ENCODE results near the gene SCUBE1. TPM values are rescaled to one million over a fixed set of nuclear protein-coding genes. Genes with fewer than 3 reads are reported as not detected.

The SCUBE1 gene
- polyA plus RNA-seq, 1 of the 3 experiments (the other 2 are of a cell fraction), result 0.56 TPM

DNA sequence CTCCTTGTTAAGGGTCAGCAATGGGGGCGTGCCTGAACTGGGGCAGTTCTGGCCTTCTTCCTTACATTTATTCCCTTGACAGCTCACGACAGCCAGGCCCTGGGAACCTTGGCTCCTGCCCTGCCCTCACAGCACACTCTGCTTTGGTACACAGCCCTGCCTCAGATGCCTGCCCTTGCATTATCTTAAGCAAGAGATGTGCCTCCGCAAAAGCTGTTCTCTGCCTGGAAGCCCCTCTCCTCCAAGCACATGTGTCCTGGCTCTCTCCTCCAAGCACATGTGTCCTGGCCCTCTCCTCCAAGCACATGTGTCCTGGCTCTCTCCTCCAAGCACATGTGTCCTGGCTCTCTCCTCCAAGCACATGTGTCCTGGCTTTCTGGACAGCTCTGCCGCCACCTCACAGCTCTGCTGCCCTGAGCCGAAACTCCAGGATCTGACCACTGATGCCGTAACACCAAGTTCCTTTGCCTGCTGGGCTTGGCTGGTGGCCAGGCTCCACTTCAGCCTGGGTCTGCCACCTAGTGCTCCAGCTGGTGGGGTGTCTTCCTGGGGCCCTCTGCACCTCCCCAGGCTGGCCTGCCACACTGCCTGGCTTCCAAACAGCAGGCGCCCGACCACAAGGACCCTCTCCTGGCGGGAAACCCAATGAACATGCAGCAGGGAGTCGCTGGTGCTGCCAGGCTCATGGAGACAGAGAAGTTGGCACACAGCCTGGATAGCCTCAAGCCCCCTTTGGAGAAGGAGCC lies 53.0 kb downstream of the SCUBE1 start:
- H3K9me3 ChIP-seq, result no peaks in the 10 kb centered on the region
- no peaks in the 10 kb centered on the region for H3K9me2 ChIP-seq
- H3K36me3 ChIP-seq (replicated peaks in 1 of 2; ENCODE audit: control insufficient read depth in 1 of 2, insufficient read depth in 2 of 2, low read length in 1 of 2), result no peaks in the 10 kb centered on the region
- no peaks in the 10 kb centered on the region for H3F3A ChIP-seq (replicated peaks; ENCODE audit: insufficient read depth)
- no peak overlapping the region for H3K9ac ChIP-seq
- no peak overlapping the region for H2AFZ ChIP-seq (ENCODE audit: low read depth)
- H3K4me3 ChIP-seq (ENCODE audit: low read depth in 2 of 2, low read length in 1 of 2), result no peak overlapping the region
- no peaks in the 10 kb centered on the region for H3K79me2 ChIP-seq (ENCODE audit: insufficient read depth)
- POLR2A ChIA-PET, result no interaction called here
- no peaks in the 10 kb centered on the region for H4K20me1 ChIP-seq (ENCODE audit: insufficient read depth)
- no peak overlapping the region for H3K4me2 ChIP-seq
- H3K4me1 ChIP-seq (ENCODE audit: control insufficient read depth in 1 of 2, insufficient read depth in 2 of 2, low read depth in 1 of 2, low read length in 1 of 2), result peaks cover 0 to 90% of the 10 kb centered on the region in 2 experiments; a peak in 1 of 4 replicates
- H3K27me3 ChIP-seq (ENCODE audit: insufficient read depth), result no peaks in the 10 kb centered on the region
- CTCF ChIA-PET, result interaction anchor here (1.2 to 5.4 kb wide), 3 partner anchors 16 to 59 kb away, joined by 6 to 28 read pairs (median 7); no protein-coding TSS in a partner anchor
- DNase-seq, result peak; percentile 54
- peak overlapping the region in 1 of 2 experiments; percentile 95; a peak in 2 of 4 replicates for H3K27ac ChIP-seq (ENCODE audit: low read depth in 2 of 2, low read length in 1 of 2)
- WGBS (ENCODE audit: low lambda C conversion rate), result 86% methylated on average over 4 of the region's 10 CpGs
- TF ChIP-seq RXRA (IDR thresholded peaks at IDR 0.05; ENCODE audit: borderline replicate concordance, low read depth) (no peak), YY1 (IDR thresholded peaks at IDR 0.05; ENCODE audit: low read depth) (no peak), MXI1 (IDR thresholded peaks at IDR 0.05; ENCODE audit: low read depth, low read length) (peak; percentile 80; the same call in 1 of the 2 replicates), MEF2A (IDR thresholded peaks at IDR 0.05; ENCODE audit: borderline replicate concordance, low read depth) (no peak), RCOR1 (IDR thresholded peaks at IDR 0.05; ENCODE audit: low read length) (no peak)

GRCh38 chr22:43289531-43289963 lies 53.6 kb downstream of the SCUBE1 start:
- Histone ChIP-seq H3K9me2 (no peaks in the 10 kb centered on the region), H3K9me3 (no peaks in the 10 kb centered on the region), H3K36me3 (replicated peaks in 1 of 2; ENCODE audit: control insufficient read depth in 1 of 2, insufficient read depth in 2 of 2, low read length in 1 of 2) (no peaks in the 10 kb centered on the region), H3K4me2 (no peak overlapping the region), H3K4me3 (ENCODE audit: low read depth in 2 of 2, low read length in 1 of 2) (no peak overlapping the region), H3K9ac (no peak overlapping the region), H3F3A (replicated peaks; ENCODE audit: insufficient read depth) (no peaks in the 10 kb centered on the region), H3K27me3 (ENCODE audit: insufficient read depth) (no peaks in the 10 kb centered on the region), H3K79me2 (ENCODE audit: insufficient read depth) (no peaks in the 10 kb centered on the region), H4K20me1 (ENCODE audit: insufficient read depth) (no peaks in the 10 kb centered on the region), H3K4me1 (ENCODE audit: control insufficient read depth in 1 of 2, insufficient read depth in 2 of 2, low read depth in 1 of 2, low read length in 1 of 2) (peaks cover 0 to 94% of the 10 kb centered on the region in 2 experiments; a peak in 1 of 4 replicates), H3K27ac (ENCODE audit: low read depth in 2 of 2, low read length in 1 of 2) (peak overlapping the region in 1 of 2 experiments; percentile 95; a peak in 2 of 4 replicates), H2AFZ (ENCODE audit: low read depth) (no peak overlapping the region)
- no peak for DNase-seq
- 79% methylated on average over 5 of the region's 13 CpGs for WGBS (ENCODE audit: low lambda C conversion rate)
- no peak for TF ChIP-seq GATA2 (CRISPR knock-in tag; IDR thresholded peaks at IDR 0.05)
- TF ChIP-seq CHD2 (IDR thresholded peaks at IDR 0.05; ENCODE audit: low read length, partially characterized antibody), result no peak
- no peak for TF ChIP-seq FOXM1 (IDR thresholded peaks at IDR 0.05; ENCODE audit: low read depth)
- TF ChIP-seq ZBTB33 (IDR thresholded peaks at IDR 0.05; ENCODE audit: borderline replicate concordance, low read depth), result no peak
- TF ChIP-seq JUND (IDR thresholded peaks at IDR 0.05), result no peak
- no peak for TF ChIP-seq SIN3A (IDR thresholded peaks at IDR 0.05; ENCODE audit: borderline replicate concordance, low read depth, low read length)
- TF ChIP-seq RXRA (IDR thresholded peaks at IDR 0.05; ENCODE audit: borderline replicate concordance, low read depth), result no peak
- POLR2A ChIA-PET, result no interaction called here
- CTCF ChIA-PET, result interaction anchor here (1.2 to 5.4 kb wide), 3 partner anchors 8 to 57 kb away, joined by 5 to 28 read pairs (median 7); no protein-coding TSS in a partner anchor

Data from SK-N-SH (cell line).